ENCODE data around the gene SERINC5.

GRCh38 chr5:80103371-80103770, 152.5 kb downstream of the SERINC5 start:
- no peak for TF ChIP-seq CTCF (IDR thresholded peaks at IDR 0.05)
- TF ChIP-seq ZFX (IDR thresholded peaks at IDR 0.05; ENCODE audit: borderline replicate concordance), result no peak
